Measurements from ENCODE around the gene CCNL2.
"Not testable (repeated sequence)": the region's sequence is repeated elsewhere in the genome, so short reads cannot be mapped to it uniquely, and the experiment has no call there.

CCNL2 gene

GRCh38 chr1:1429671-1430073 is 30.5 kb upstream of the CCNL2 start:
- no peaks in the 10 kb centered on the region for H4K20me1 ChIP-seq (ENCODE audit: insufficient read depth)
- no peak overlapping the region for H2AFZ ChIP-seq (ENCODE audit: low read depth)
- H3K4me2 ChIP-seq, result no peak overlapping the region
- no peak overlapping the region for H3K27ac ChIP-seq
- H3K9ac ChIP-seq, result no peak overlapping the region
- no peak for TF ChIP-seq CTCF (conservative IDR thresholded peaks at IDR 0.05; ENCODE audit: low read depth, low read length)
- no peak overlapping the region for H3K4me3 ChIP-seq (IDR thresholded peaks at IDR 0.05; ENCODE audit: insufficient read depth, low read depth, low read length)
- H3K27me3 ChIP-seq (ENCODE audit: insufficient read depth, low read depth), result peaks cover 53% of the 10 kb centered on the region
- H3K79me2 ChIP-seq (ENCODE audit: insufficient read depth, low read depth), result no peaks in the 10 kb centered on the region
- H3K4me1 ChIP-seq (ENCODE audit: low read depth, poor library complexity, severe bottlenecking), result no peaks in the 10 kb centered on the region
- no peaks in the 10 kb centered on the region for H3K36me3 ChIP-seq (ENCODE audit: insufficient read depth)

- not testable (repeated sequence) for H3K36me3 ChIP-seq (ENCODE audit: insufficient read depth); H3K27ac ChIP-seq; H3K9ac ChIP-seq; H3K4me1 ChIP-seq (ENCODE audit: low read depth, poor library complexity, severe bottlenecking); H4K20me1 ChIP-seq (ENCODE audit: insufficient read depth); H2AFZ ChIP-seq (ENCODE audit: low read depth); H3K79me2 ChIP-seq (ENCODE audit: insufficient read depth, low read depth); H3K4me2 ChIP-seq; H3K4me3 ChIP-seq (IDR thresholded peaks at IDR 0.05; ENCODE audit: insufficient read depth, low read depth, low read length)
- H3K27me3 ChIP-seq (ENCODE audit: insufficient read depth, low read depth), result peaks cover 46% of the 10 kb centered on the region
Observed at GRCh38 chr1:1428967-1429366, 29.8 kb upstream of the CCNL2 start.

- Histone ChIP-seq H3K36me3 (ENCODE audit: insufficient read depth) (no peaks in the 10 kb centered on the region), H3K27ac (no peak overlapping the region), H3K9ac (no peak overlapping the region), H3K27me3 (ENCODE audit: insufficient read depth, low read depth) (peaks cover 40% of the 10 kb centered on the region), H3K4me2 (no peak overlapping the region), H3K79me2 (ENCODE audit: insufficient read depth, low read depth) (no peaks in the 10 kb centered on the region), H3K4me1 (ENCODE audit: low read depth, poor library complexity, severe bottlenecking) (peaks cover 2% of the 10 kb centered on the region), H4K20me1 (ENCODE audit: insufficient read depth) (no peaks in the 10 kb centered on the region), H2AFZ (ENCODE audit: low read depth) (no peak overlapping the region), H3K4me3 (IDR thresholded peaks at IDR 0.05; ENCODE audit: insufficient read depth, low read depth, low read length) (no peak overlapping the region)
- TF ChIP-seq CTCF (conservative IDR thresholded peaks at IDR 0.05; ENCODE audit: low read depth, low read length), result no peak
Observed at GRCh38 chr1:1428174-1428573, 29.0 kb upstream of the CCNL2 start.

GRCh38 chr1:1427820-1428148 is 28.6 kb upstream of the CCNL2 start:
- TF ChIP-seq CTCF (conservative IDR thresholded peaks at IDR 0.05; ENCODE audit: low read depth, low read length), result no peak
- Histone ChIP-seq H3K79me2 (ENCODE audit: insufficient read depth, low read depth) (no peaks in the 10 kb centered on the region), H3K9ac (no peak overlapping the region), H3K4me3 (IDR thresholded peaks at IDR 0.05; ENCODE audit: insufficient read depth, low read depth, low read length) (no peak overlapping the region), H3K4me2 (no peak overlapping the region), H3K27ac (no peak overlapping the region), H3K4me1 (ENCODE audit: low read depth, poor library complexity, severe bottlenecking) (peaks cover 6% of the 10 kb centered on the region), H4K20me1 (ENCODE audit: insufficient read depth) (no peaks in the 10 kb centered on the region), H3K27me3 (ENCODE audit: insufficient read depth, low read depth) (peaks cover 42% of the 10 kb centered on the region), H2AFZ (ENCODE audit: low read depth) (no peak overlapping the region), H3K36me3 (ENCODE audit: insufficient read depth) (no peaks in the 10 kb centered on the region)

- H3K27me3 ChIP-seq (ENCODE audit: insufficient read depth, low read depth), result peaks cover 40% of the 10 kb centered on the region
- H3K4me3 ChIP-seq (IDR thresholded peaks at IDR 0.05; ENCODE audit: insufficient read depth, low read depth, low read length), result no peak overlapping the region
- no peak overlapping the region for H2AFZ ChIP-seq (ENCODE audit: low read depth)
- H3K9ac ChIP-seq, result no peak overlapping the region
- TF ChIP-seq CTCF (conservative IDR thresholded peaks at IDR 0.05; ENCODE audit: low read depth, low read length), result no peak
- H4K20me1 ChIP-seq (ENCODE audit: insufficient read depth), result no peaks in the 10 kb centered on the region
- no peak overlapping the region for H3K27ac ChIP-seq
- H3K36me3 ChIP-seq (ENCODE audit: insufficient read depth), result no peaks in the 10 kb centered on the region
- H3K4me2 ChIP-seq, result no peak overlapping the region
- H3K79me2 ChIP-seq (ENCODE audit: insufficient read depth, low read depth), result no peaks in the 10 kb centered on the region
- H3K4me1 ChIP-seq (ENCODE audit: low read depth, poor library complexity, severe bottlenecking), result peaks cover 11% of the 10 kb centered on the region
Observed at GRCh38 chr1:1427106-1427819, 28.1 kb upstream of the CCNL2 start.

Data from KMS-11 (cell line).